ENCODE measurements around the gene NUP43. TPM values are rescaled to one million over a fixed set of nuclear protein-coding genes. Genes with fewer than 3 reads are reported as not detected.

The NUP43 gene
- total RNA-seq, 4 donors from 2014 or later: 20.2 to 71.2 (median 48.3) TPM

Other genes with a start within 250 kb of the NUP43 start
- 10 to 100 TPM; 10.2 to 57.2 (median 43.2) TPM for gene PPIL4, start 200.5 kb downstream of the NUP43 start, total RNA-seq
- gene GINM1, start 180.2 kb downstream of the NUP43 start, total RNA-seq: 10 to 100 TPM; 16.1 to 83.7 (median 75.3) TPM
- gene KATNA1, start 97.8 kb downstream of the NUP43 start, total RNA-seq: 10 to 100 TPM; 15.6 to 80.2 (median 32.3) TPM
- gene LATS1, start 28.4 kb downstream of the NUP43 start, total RNA-seq: 10 to 100 TPM in 3 of 4 donors, 1 to 10 TPM in 1; 8.5 to 45.4 (median 27.4) TPM
- gene PCMT1, start 3.2 kb upstream of the NUP43 start, total RNA-seq: 100 to 1,000 TPM in 2 of 4 donors, 10 to 100 TPM in 2; 34.4 to 147 (median 88.6) TPM
- 10 to 100 TPM; 22.0 to 61.7 (median 29.8) TPM for gene LRP11, start 117.8 kb upstream of the NUP43 start, total RNA-seq
- under 1 TPM in 1 of 4 donors, not detected in 3; 0.55 TPM for gene RAET1E, start 151.6 kb upstream of the NUP43 start, total RNA-seq
- gene RAET1G, start 176.6 kb upstream of the NUP43 start, total RNA-seq: 1 to 10 TPM in 1 of 4 donors, not detected in 3; 1.4 TPM
- gene ULBP2, start 195.5 kb upstream of the NUP43 start, total RNA-seq: under 1 TPM in 2 of 4 donors, not detected in 2; 0.21 to 0.34 TPM
- gene ULBP1, start 217.4 kb upstream of the NUP43 start, total RNA-seq: not detected

All from uterus (tissue), 4 donors.